ENCODE data around the gene CNTNAP2.
"Not testable (repeated sequence)": the region's sequence is repeated elsewhere in the genome, so short reads cannot be mapped to it uniquely, and the experiment has no call there.

Gene CNTNAP2

GRCh38 chr7:146804620-146805019 is 688.0 kb downstream of the CNTNAP2 start:
- no peak for DNase-seq

- no peak for DNase-seq
Measured at GRCh38 chr7:146805082-146805481, 688.5 kb downstream of the CNTNAP2 start.

GRCh38 chr7:146826329-146826728 is 709.7 kb downstream of the CNTNAP2 start:
- DNase-seq: no peak

- no peak for DNase-seq
Measured at GRCh38 chr7:146830686-146831085, 714.1 kb downstream of the CNTNAP2 start.

- DNase-seq: no peak
Measured at GRCh38 chr7:146831875-146832274, 715.3 kb downstream of the CNTNAP2 start.

GRCh38 chr7:146844405-146844804 is 727.8 kb downstream of the CNTNAP2 start:
- DNase-seq: no peak

- DNase-seq: no peak
Measured at GRCh38 chr7:146858690-146859089, 742.1 kb downstream of the CNTNAP2 start.

GRCh38 chr7:146861701-146862100 is 745.1 kb downstream of the CNTNAP2 start:
- no peak for DNase-seq

- no peak for DNase-seq
Measured at GRCh38 chr7:146862415-146862814, 745.8 kb downstream of the CNTNAP2 start.

- no peak for DNase-seq
Measured at GRCh38 chr7:146864644-146865043, 748.0 kb downstream of the CNTNAP2 start.

GRCh38 chr7:146865696-146866095 is 749.1 kb downstream of the CNTNAP2 start:
- DNase-seq: no peak

GRCh38 chr7:146874722-146875121 is 758.1 kb downstream of the CNTNAP2 start:
- DNase-seq: no peak

- no peak for DNase-seq
Measured at GRCh38 chr7:146875237-146875785, 758.7 kb downstream of the CNTNAP2 start.

- DNase-seq: no peak
Measured at GRCh38 chr7:146875981-146876380, 759.4 kb downstream of the CNTNAP2 start.

GRCh38 chr7:146876411-146876810 is 759.8 kb downstream of the CNTNAP2 start:
- no peak for DNase-seq

- DNase-seq: no peak
Measured at GRCh38 chr7:146878901-146879300, 762.3 kb downstream of the CNTNAP2 start.

GRCh38 chr7:146885231-146885630 is 768.6 kb downstream of the CNTNAP2 start:
- no peak for DNase-seq

GRCh38 chr7:146889806-146890555 is 773.4 kb downstream of the CNTNAP2 start:
- no peak for DNase-seq

- no peak for DNase-seq
Measured at GRCh38 chr7:146892151-146892550, 775.5 kb downstream of the CNTNAP2 start.

GRCh38 chr7:146894927-146895326 is 778.3 kb downstream of the CNTNAP2 start:
- no peak for DNase-seq

GRCh38 chr7:146902266-146902665 is 785.7 kb downstream of the CNTNAP2 start:
- no peak for DNase-seq

GRCh38 chr7:146902728-146903127 is 786.1 kb downstream of the CNTNAP2 start:
- DNase-seq: no peak

- DNase-seq: not testable (repeated sequence)
Measured at GRCh38 chr7:146905746-146906145, 789.1 kb downstream of the CNTNAP2 start.

GRCh38 chr7:146922782-146923181 is 806.2 kb downstream of the CNTNAP2 start:
- no peak for DNase-seq

- DNase-seq: no peak
Measured at GRCh38 chr7:146926841-146927240, 810.2 kb downstream of the CNTNAP2 start.
